GM21529 (cell line): ENCODE data around the gene FBXO24.
A peak's percentile ranks its signal among the peaks of the same experiment; 100 is the strongest.

Source experiments
- ATAC-seq: cut with Tn5 transposase; IDR thresholded peaks from one replicate; pipeline ENCODE4 v1.9.1; 2021; ENCODE audit not compliant: unreplicated experiment

Gene FBXO24

DNA sequence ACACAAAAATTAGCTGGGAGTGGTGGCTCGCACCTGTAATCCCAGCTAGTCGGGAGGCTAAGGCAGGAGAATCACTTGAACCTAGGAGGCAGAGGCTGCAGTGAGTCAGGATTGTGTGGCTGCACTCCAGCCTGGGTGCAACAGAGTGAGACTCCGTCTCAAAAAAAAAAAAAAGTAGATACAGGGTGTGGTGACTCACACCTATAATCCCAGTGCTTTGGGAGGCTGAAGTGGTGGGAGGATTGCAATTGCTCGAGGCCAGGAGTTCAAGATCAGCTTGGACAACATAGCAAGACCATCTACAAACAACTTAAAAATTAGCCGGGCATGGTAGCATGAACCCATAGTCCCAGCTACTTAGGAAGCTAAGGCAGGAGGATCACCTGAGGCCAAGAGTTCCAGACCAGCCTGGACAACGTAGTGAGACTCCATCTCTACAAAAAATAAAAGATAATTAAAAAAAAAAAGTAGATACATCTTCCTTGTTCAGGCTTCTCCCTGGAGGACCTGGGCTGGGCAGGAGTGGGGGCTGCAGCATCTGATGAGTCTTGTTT lies 28.3 kb downstream of the FBXO24 start:
- ATAC-seq = no peak

DNA sequence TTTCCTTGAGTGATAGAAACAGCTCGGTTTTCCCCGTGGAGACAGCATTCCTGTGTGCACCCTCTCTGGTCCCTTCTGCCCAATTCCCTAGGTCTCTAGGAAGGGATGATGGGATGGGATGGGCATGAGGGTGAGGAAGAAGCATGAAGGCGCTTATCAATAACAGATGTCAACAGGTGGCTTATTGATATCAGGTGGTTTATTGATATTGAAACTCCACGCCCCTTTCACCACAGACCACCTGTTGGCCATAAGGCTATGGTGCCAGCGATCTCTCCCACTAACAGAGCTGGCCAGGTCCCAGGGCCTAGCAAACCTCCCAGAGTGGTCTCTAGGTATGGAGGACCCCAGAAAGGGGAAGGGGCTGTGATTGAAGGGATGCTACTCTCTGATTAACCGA lies 34.1 kb downstream of the FBXO24 start:
- no peak for ATAC-seq

DNA sequence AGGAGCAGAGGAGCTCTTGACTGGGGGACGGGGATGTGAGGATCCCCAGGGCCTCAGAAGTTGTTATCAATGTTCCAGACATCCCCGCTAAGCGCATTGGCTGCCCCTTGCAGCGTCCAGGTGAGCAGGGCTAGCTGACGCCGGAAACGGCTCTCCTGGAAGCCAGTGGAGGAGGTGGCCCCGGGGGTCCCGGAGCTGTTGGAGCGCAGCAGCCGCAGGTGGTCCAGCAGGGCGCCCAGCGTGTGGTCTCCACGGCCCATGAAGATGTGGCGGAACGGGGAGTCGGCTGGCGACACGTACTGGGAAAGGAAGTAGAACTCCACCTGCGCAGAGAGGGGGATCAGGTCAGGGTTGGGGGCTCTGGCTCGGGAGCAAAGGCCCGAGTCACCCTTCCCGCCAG lies 34.7 kb downstream of the FBXO24 start:
- no peak for ATAC-seq

- ATAC-seq = no peak
Measured at GRCh38 chr7:100621554-100621953, 35.4 kb downstream of the FBXO24 start.

DNA sequence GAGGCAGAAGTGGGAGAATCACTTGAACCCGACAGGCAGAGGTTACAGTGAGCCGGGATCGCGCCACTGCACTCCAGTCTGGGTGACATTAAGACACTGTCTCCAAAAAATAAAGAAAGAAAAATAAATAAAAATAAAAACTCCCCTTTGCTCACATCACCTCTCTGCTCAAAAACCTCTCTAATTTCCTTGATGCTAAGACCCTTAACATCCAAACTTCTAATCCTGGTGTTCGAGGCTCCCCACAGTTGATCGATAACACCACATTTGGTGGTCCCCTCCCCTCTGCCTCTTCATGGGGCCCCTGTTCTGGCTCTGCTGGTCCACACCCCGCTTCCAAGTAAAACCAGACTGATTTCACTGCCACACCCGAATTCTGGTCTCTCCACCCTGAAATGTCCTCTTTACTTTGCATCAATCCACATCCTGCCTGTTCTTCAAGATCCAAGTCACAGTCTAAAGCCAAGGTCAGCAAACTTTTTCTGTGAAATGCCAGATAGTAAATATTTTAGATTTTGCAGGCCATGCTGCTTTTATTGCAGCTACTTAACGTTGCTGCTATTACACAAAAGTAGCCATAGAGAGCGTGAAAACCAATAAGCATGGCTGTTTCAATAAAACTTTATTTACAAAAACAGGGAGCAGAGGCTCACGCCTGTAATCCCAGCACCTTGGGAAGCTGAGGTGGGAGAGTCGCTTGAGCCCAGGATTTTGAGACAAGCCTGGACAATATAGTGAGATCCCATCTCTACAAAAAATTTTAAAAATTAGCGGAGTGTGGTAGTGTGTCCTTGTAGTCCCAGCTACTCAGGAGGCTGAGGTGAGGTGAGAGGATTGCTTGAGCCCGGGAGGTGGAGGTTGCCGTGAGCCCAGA lies 38.1 kb downstream of the FBXO24 start:
- ATAC-seq = no peak

- no peak for ATAC-seq
Measured at GRCh38 chr7:100626055-100626454, 39.9 kb downstream of the FBXO24 start.

DNA sequence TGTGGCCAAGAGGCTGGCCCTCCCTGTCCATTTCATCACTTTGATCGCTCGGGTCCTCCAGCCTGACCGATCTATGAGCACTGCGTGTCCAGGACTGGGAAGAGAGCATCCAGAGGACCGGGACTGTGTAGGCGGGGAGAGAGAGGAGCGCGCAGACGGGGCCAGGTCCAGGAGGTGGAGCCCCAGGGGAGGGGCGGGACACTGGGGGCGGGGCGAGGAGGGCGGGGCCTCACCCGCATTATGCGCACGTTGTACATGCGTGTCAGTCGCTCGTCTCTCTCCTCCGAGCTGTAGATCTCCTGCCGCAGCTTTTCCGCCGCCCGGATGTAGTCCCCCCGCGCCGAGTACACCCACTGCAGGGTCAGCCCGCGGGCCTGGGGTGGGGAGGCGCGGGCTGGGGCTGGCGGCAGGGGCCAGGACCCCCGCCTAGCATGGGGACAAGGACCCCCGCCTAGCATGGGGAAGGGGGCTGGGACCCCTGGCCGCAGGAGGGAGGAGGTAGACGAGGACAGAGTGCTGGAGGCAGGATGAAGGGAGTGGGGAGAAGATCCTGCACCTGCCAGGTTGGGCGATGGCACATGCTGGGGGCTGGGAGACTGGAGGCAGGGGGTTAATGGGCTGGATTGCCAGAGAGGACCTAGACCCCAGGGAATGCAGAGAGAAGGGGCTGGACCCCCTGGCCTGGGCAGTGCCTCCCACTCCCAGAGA lies 40.6 kb downstream of the FBXO24 start:
- peak; percentile 86 for ATAC-seq

DNA sequence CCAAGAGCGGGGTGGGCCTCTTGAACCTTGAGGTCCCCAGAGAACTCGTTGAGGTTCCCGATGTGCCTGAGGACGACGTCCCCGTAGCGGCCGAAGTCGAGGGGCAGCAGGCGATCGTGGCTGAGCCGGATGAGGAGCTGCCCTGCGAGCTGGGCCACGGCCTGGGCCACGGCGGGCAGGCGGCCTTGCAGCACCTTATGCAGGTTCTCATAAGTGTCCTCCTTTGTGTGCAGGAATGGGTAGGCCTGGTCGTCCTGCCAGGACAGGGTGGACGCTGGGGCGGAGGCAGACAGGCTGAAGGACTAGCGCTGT lies 41.1 kb downstream of the FBXO24 start:
- no peak for ATAC-seq

GRCh38 chr7:100629117-100629716 lies 43.1 kb downstream of the FBXO24 start:
- no peak for ATAC-seq

- ATAC-seq = no peak
Measured at GRCh38 chr7:100630066-100630465, 43.9 kb downstream of the FBXO24 start.

DNA sequence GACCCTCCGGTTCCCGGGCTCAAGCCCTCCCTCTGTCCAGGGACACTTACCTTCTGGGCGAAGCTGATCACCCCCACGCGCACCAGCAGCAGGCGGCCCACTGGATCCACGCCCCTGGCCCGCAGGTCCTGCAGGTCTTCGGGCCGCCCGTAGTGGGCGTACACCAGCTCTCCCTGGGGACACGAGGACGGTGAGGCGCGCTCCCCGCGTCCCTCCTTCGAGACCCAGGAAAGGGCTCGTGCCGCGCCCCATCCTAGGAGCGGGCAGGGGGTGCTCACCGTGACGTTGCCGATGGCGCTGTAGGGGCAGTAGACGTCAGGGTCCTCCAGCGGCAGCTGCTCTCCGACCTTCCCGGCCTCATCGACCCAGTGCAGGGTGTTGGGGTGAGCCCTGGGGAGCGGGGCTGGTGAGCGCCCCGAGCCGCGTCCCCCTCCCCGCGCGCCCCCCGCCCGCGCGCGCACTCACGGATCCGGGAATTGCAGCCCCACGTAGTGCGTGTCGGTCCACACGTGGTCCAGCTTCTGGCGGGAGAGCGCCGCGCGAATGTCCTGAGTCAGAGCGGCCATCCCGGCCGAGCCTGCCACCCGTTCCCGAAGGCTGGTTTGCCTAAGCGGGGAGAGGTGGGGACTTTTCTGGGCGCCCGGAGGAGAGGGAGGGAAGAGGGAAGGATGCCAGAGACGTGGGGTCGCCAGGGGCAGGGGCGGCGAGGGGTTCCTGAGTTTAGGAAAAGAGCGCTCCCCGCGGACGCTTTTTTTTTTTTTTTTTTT lies 47.0 kb downstream of the FBXO24 start:
- ATAC-seq = peak; percentile 55

- ATAC-seq = no peak
Measured at GRCh38 chr7:100639995-100640516, 53.9 kb downstream of the FBXO24 start.

DNA sequence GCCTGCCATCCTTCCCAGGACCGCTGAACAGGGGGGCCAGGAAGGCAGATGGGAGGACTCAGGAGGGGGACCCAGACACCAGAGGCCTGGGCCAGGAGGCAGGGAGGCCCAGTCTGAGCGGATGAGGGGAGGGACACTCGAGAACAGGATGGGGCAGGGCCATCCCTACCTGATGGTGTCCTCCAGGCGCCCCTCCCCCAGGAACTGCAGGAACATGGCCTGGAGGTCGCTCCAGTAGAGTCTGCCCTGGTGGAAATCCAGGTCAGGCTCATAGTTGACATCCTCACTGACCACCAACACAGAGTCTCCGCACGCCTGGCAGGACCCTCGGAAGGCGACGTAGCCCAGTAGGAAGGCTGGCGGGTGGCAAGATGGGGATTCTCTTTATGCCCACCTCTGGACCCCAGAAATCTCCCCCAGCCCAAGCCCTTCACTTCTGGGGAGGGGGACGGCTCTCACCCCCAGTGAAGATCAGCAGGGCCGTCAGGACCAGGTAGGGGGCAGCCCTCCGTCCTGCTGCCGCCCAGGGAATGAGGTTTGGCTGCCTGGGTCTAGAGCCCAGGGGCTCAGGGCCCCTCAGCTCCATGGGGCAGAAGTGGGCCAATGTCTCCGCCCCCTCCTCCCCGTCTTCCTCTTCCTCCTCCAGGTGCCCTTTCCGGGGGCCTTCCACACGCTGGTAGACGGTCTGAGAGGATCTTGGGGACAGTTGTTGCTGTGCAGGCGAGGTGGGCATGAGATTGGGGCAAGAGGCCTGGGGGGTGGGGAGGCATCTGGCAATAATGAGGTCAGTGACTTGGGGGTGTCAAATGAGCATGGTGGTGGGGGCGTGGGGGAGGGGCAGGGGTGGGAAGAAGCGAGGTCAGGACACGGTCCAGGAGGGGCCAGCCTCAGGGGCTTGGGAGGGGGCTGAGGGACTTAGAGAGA lies 54.7 kb downstream of the FBXO24 start:
- no peak for ATAC-seq

DNA sequence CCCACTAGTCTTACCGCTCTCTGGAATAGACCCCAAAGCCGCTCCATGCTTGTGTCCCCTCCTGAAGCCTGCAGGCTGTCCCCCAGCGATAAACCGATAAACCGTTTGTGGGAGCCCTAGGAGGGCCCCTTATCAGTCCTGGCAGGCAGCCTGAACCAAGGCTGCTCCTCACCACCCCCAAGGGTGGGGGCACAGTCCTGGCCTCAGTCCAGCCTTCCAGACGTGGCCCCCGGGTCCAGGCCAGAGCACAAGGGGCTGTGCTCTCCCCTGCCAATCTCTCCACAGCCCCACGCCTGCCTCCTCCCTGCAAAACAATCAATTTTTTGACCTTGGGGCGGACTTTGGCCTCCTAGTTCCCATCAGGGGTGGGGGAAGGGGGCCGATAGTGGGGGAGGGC lies 55.3 kb downstream of the FBXO24 start, which contains the start of gene TFR2:
TFR2 (minus strand) TSS at position 90 of the 397 bp plus-strand sequence; CDS start at position 47, 43 bp downstream.
- no peak for ATAC-seq

DNA sequence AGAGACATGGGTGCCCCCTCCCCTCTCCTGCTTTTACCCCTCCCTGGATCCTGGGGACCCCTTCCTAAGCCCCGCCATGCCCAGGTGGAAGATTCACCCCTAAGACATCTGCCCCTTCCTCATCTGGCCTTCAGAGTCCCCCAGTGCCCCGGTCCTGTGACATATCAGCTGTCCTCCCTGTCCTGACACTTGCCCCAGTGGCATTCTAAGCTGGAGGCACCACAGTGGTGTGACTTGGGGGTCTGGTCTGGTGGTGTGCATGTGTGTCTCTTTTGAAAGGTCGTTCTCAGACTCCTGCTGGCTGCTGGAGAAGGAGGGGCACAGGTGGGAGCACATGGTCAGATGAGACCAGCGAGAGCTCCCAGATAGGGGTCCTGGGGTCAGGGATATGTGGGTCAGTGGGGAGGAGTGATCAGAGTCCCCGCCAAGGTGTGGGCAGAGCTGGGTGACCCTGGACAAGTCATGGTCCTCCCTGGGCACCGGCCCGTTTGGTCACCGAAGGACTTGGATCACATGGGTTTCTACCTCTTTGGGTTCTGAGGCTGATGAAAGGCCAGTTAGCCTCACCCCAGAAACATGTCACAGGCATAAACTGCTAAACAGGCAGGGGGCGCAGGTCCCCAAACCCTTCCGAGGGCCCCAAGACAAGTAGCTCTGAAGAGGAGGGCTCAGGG lies 55.9 kb downstream of the FBXO24 start:
- ATAC-seq = no peak

DNA sequence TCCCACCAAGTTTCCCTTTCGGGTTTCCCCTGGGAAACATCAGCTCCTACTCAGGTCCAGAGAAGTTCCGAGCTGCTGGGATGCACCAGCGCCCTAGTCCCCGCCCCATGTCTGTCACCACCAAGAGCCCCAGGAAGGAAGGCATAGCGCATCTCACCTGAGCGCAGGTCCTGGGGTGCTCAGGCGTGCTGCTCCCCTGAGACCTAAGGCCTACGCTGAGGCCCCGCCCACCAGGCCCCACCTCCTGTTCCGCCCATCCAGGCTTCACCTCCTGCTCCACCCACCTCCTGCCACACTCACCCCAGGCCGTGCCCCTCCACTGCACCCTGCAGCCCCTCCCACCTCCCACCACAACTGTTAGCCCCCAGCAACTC lies 56.4 kb downstream of the FBXO24 start:
- ATAC-seq = no peak

DNA sequence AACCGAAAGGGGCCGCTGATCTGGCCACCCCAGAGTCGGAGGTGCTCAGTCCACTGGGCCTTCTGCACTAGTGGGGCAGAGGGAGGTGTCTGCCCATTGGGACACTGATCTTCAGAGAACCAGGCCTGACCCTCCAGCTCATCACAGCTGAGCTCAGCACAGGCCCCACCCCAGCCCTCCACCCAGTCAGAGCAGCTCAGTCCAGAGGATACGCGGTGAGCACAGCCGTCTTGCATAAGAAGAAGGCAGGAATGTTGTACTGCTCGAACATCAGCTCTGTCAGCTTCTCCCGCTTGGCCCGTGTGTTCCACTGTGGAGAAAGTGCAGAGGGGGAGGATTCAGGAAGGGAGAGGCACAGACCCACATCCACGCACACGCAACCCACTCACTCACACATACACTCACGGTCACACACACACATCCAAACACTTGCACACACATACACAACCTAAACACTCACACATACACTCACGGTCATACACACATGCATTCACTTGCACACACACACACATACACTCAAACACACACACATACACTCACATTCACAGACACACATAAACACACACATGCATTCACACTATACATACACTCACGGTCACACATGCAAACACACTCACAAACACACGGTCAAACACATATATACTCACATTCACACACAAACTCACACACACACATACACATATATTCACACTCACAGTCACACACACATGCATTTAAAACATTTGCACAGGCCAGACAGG lies 63.9 kb downstream of the FBXO24 start:
- ATAC-seq = no peak
